SK-N-DZ (cell line): Measurements from ENCODE around the gene TMEM200A.

Experiments used
- DNase-seq: peaks from one replicate; pipeline ENCODE4 v3.0.0-alpha.2; 2015; ENCODE audit warnings: low spot score

TMEM200A gene

GRCh38 chr6:130377371-130377770 lies 11.6 kb downstream of the TMEM200A start:
- DNase-seq = no peak

GRCh38 chr6:130377915-130378314 lies 12.1 kb downstream of the TMEM200A start:
- DNase-seq = no peak

- DNase-seq = no peak
Measured at GRCh38 chr6:130379223-130379622, 13.4 kb downstream of the TMEM200A start.

- DNase-seq = no peak
Measured at GRCh38 chr6:130381012-130381411, 15.2 kb downstream of the TMEM200A start.

- DNase-seq = no peak
Measured at GRCh38 chr6:130381459-130382380, 15.9 kb downstream of the TMEM200A start.

- DNase-seq = peak; percentile 23
Measured at GRCh38 chr6:130382872-130383490, 17.2 kb downstream of the TMEM200A start.

GRCh38 chr6:130385064-130385695 lies 19.4 kb downstream of the TMEM200A start:
- no peak for DNase-seq

- no peak for DNase-seq
Measured at GRCh38 chr6:130389142-130389541, 23.3 kb downstream of the TMEM200A start.

- no peak for DNase-seq
Measured at GRCh38 chr6:130390890-130391289, 25.1 kb downstream of the TMEM200A start.

GRCh38 chr6:130393306-130393705 lies 27.5 kb downstream of the TMEM200A start:
- no peak for DNase-seq

- no peak for DNase-seq
Measured at GRCh38 chr6:130394246-130394645, 28.4 kb downstream of the TMEM200A start.

GRCh38 chr6:130395164-130395563 lies 29.3 kb downstream of the TMEM200A start:
- DNase-seq = no peak

- no peak for DNase-seq
Measured at GRCh38 chr6:130396722-130397121, 30.9 kb downstream of the TMEM200A start.

- no peak for DNase-seq
Measured at GRCh38 chr6:130405549-130405948, 39.7 kb downstream of the TMEM200A start.

GRCh38 chr6:130407032-130407431 lies 41.2 kb downstream of the TMEM200A start:
- DNase-seq = no peak

GRCh38 chr6:130409418-130410100 lies 43.7 kb downstream of the TMEM200A start:
- no peak for DNase-seq

GRCh38 chr6:130411481-130411880 lies 45.7 kb downstream of the TMEM200A start:
- DNase-seq = no peak

GRCh38 chr6:130412556-130413290 lies 46.9 kb downstream of the TMEM200A start:
- DNase-seq = no peak

- DNase-seq = no peak
Measured at GRCh38 chr6:130417951-130418350, 52.1 kb downstream of the TMEM200A start.

- no peak for DNase-seq
Measured at GRCh38 chr6:130420911-130421310, 55.1 kb downstream of the TMEM200A start.

GRCh38 chr6:130421585-130421984 lies 55.8 kb downstream of the TMEM200A start:
- DNase-seq = no peak
